Heart left ventricle (tissue), 13 donors: ENCODE results near the gene TMEM209.

Experiments
- POLR2A ChIP-seq, 2 donors: fragments of 450-650 bp; IDR thresholded peaks; one replicate each; pipeline ENCODE4 v1.6.1; 2017; ENCODE audit warnings: antibody characterized with exemption in 2 of 2, mild to moderate bottlenecking in 2 of 2, moderate library complexity in 2 of 2
- TF ChIP-seq, protein P1 (sequence below), 12 donors: fragments of 200-600 bp; sonication (generic) in 4 of 12; IDR thresholded peaks; one replicate each; pipeline versions ENCODE4 v1.5.0 to v1.8.0; 2018 to 2022; ENCODE audit warnings: antibody characterized with exemption in 12 of 12, mild to moderate bottlenecking in 5 of 12
- donor health status: ischemic (EF 13 %, LVEDD 7.1; RV severe dilation, severe dysfunction).
- donor health status: DM: no; HTN: yes; CAD: no.
- donor health status: DM: no; HTN: no; CAD: no.
- donor health status: ischemic (EF 25% LVEDD 6.9; RV normal size, moderate dysfunction).
- donor health status: ischemic (EF 25% LVEDD 5.7; RV mildly dilated, moderate dysfunction).
- donor health status: ischemic (EF 35%, LVEDD 5.7; RV mildly dilated, moderate dysfunction).
- donor health status: nonischemic (EF 11% LVEDD 7.7; RV severe dilation, severe dysfunction).
- donor health status: DM: yes; HTN: yes; CAD: no.
- donor health status: PGD.
- donor health status: ischemic (EF 29% LVEDD 5.4; RV normal size, mild dysfunction).
- donor health status: nonischemic (EF 23%, LVEDD 6.1; RV moderate dilation, normal function).

DNA sequence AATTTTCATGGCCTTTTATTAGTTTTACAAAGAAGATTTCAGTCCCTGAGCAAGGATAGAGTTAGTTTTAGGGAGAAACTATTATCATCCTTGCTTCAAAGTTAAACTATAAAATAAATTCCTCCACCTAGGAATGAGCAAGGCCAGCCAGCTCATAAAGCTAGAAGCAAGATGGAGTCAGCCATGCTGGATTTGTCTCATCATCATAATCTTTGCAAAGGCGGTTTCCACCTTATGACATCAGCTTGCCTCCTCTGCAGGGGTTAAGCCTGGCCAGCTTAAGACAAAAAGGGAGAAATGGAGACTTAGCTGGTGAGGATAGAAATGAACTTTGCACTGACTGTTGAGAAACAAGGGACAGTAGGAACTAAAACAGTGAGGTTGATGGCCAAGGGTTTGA lies 21.1 kb upstream of the TMEM209 start:
- TF ChIP-seq, protein P1, sequence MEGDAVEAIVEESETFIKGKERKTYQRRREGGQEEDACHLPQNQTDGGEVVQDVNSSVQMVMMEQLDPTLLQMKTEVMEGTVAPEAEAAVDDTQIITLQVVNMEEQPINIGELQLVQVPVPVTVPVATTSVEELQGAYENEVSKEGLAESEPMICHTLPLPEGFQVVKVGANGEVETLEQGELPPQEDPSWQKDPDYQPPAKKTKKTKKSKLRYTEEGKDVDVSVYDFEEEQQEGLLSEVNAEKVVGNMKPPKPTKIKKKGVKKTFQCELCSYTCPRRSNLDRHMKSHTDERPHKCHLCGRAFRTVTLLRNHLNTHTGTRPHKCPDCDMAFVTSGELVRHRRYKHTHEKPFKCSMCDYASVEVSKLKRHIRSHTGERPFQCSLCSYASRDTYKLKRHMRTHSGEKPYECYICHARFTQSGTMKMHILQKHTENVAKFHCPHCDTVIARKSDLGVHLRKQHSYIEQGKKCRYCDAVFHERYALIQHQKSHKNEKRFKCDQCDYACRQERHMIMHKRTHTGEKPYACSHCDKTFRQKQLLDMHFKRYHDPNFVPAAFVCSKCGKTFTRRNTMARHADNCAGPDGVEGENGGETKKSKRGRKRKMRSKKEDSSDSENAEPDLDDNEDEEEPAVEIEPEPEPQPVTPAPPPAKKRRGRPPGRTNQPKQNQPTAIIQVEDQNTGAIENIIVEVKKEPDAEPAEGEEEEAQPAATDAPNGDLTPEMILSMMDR (IDR thresholded peaks at IDR 0.05), result no peak
- TF ChIP-seq POLR2A (IDR thresholded peaks at IDR 0.05), result no peak
